C4-2B (cell line): ENCODE data around the gene RAB27A.

Experiments
- H3K27ac ChIP-seq: fragments of 450-650 bp; 2 replicates; pipeline ENCODE4 v1.5.1; 2017
- CTCF ChIP-seq: fragments of 450-650 bp; conservative IDR thresholded peaks from 2 replicates; pipeline ENCODE4 v1.5.1; 2017; ENCODE audit warnings: mild to moderate bottlenecking
- ZFX ChIP-seq: fragments of 450-650 bp; IDR thresholded peaks from 2 replicates; pipeline ENCODE4 v1.6.1; 2017

Gene RAB27A

DNA sequence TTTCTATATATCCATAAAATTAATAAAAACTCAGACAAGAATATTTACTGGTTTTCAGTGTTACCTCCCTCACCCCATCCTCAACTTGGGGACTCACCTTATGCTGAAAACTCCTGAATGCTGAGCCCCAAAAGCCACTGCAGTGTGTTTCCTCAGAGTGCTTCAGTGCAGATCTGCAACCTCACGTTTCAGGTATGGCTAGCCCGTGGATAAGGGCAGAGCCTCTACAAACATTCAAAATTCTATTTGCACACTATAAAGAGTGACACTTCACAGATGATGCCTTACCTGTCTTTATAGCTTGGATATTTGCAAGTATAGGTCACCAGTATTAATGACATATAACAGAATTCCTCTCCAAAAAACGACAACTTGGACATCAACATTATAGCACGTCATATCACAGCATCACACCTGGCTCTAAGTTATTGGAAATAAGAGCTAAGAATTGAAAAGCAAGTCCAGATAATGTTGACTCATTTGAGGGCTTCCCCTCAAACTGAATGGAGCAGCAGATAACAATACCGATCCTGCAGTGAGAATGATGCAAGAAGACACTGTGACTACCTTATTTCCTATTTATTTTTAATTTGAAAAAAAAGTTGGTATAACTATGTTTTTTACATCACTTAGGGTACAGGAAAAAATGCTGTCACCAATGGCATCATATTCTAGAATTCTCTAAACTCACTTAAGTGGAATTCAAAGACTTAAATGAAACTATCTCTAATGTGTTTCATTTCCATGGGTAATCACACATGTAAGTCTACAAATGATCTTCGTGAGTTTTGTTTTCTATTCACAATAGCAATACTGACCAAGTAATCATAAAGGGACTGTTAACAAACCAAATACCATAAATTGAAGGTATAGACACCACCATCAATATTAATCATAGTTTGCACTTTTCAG is 52.1 kb downstream of the RAB27A start:
- TF ChIP-seq CTCF (no peak), ZFX (no peak)
- no peak overlapping the region for H3K27ac ChIP-seq

- no peak overlapping the region for H3K27ac ChIP-seq
- no peak for TF ChIP-seq CTCF
- no peak for TF ChIP-seq ZFX
Observed at GRCh38 chr15:55235546-55236036, 54.0 kb downstream of the RAB27A start.

DNA sequence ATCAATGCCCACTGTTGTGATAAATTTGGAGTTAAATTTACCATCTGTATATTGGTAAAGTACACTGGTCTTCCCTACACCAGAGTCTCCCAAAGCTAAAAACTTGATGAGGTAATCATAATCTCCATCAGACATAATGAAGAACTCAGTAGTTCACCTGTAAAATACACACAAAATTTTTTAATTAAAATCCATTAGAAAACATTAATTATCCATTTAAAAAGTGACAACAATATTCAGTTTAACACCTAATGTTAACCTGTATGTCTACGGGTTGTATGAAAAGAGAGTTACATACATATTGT is 54.9 kb downstream of the RAB27A start:
- H3K27ac ChIP-seq = no peak overlapping the region
- TF ChIP-seq ZFX = no peak
- TF ChIP-seq CTCF = no peak

GRCh38 chr15:55234104-55234799 is 55.4 kb downstream of the RAB27A start:
- peak overlapping the region; percentile 40; the same call in 1 of the 2 replicates for H3K27ac ChIP-seq
- TF ChIP-seq ZFX = no peak
- no peak for TF ChIP-seq CTCF

DNA sequence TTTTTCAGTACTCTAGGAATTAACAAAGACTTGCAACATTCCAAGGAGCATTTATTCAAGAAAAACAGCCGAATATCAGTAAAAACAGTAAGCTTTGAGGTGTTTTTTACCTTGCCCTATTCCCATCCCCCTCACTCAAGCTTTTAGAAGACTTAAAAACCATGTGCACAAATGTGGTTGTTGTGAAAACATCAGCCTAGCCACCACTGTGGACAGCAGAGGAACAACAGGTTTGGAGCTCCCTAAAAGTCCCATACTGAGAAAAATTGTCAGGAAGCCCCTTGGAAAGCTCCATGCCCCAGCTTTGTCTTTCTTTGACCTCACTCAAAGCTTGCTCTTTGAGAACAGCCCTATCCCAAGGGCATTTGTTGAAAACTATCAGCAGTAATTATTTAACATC is 58.2 kb downstream of the RAB27A start:
- no peak overlapping the region for H3K27ac ChIP-seq

GRCh38 chr15:55230953-55231352 is 58.7 kb downstream of the RAB27A start:
- no peak for TF ChIP-seq CTCF
- TF ChIP-seq ZFX = no peak
- no peak overlapping the region for H3K27ac ChIP-seq

More for the DNA sequence above, 58.2 kb downstream of the RAB27A start:
- TF ChIP-seq CTCF = no peak
- no peak for TF ChIP-seq ZFX

DNA sequence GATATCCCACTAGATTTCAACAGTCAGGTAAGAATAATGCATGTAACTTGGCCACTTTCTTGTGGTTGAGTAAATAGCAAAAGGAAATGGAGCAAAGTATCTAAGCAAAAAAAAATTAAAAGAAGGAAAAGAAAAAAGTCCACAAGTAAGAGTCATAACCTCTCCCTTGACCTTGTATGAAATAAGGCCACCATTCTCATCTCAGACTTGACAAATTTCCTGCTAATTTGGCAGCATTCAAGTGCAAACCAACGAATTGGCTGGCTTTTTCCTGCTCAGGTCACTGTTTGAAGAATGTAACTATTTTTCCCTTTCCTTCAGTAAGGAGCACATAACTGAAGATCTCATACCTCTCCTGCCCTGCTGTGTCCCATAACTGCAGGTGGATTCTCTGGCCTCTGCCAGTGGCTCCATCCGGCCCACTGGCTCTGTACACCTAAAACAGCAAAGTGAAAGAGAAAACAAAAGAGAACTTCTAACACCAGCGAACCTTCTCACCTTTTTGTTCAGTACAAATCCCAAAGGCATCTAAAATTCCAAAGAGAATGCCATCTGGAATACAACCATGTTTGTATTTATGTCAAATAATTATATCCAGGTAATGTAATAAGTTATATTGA is 59.5 kb downstream of the RAB27A start:
- TF ChIP-seq CTCF (no peak), ZFX (no peak)
- H3K27ac ChIP-seq = no peak overlapping the region
